Loucy (cell line): ENCODE measurements around the gene MBP.

ENCODE experiments used
- H2AFZ ChIP-seq: fragments of 200-600 bp; sonication (generic); 2 replicates; pipeline ENCODE4 v1.6.0; 2016; ENCODE audit warnings: antibody characterized with exemption, mild to moderate bottlenecking, low read length, moderate library complexity
- H3F3A ChIP-seq: fragments of 200-600 bp; 2 replicates; pipeline ENCODE4 v1.6.0; 2016; ENCODE audit warnings: antibody characterized with exemption, low read depth, mild to moderate bottlenecking
- H3K27me3 ChIP-seq: fragments of 200-600 bp; sonication (generic); 2 replicates; pipeline ENCODE4 v1.6.1; 2014; ENCODE audit warnings: low read length, mild to moderate bottlenecking; ENCODE audit not compliant: insufficient read depth, poor library complexity, severe bottlenecking
- H3K36me3 ChIP-seq: fragments of 200-600 bp; sonication (generic); 2 replicates; pipeline ENCODE4 v1.6.1; 2016; ENCODE audit warnings: low read length; ENCODE audit not compliant: insufficient read depth
- H3K4me1 ChIP-seq: fragments of 200-600 bp; sonication (generic); 2 replicates; pipeline ENCODE4 v1.5.1; 2014; ENCODE audit warnings: low read length, mild to moderate bottlenecking; ENCODE audit not compliant: insufficient read depth, poor library complexity, severe bottlenecking
- H3K4me2 ChIP-seq: fragments of 200-600 bp; sonication (generic); 2 replicates; pipeline ENCODE4 v1.6.0; 2014; ENCODE audit warnings: antibody characterized with exemption, low read length, low read depth, mild to moderate bottlenecking; ENCODE audit not compliant: poor library complexity, severe bottlenecking
- H3K4me3 ChIP-seq: fragments of 200-600 bp; sonication (generic); 2 replicates; pipeline ENCODE4 v1.5.1; 2014; ENCODE audit warnings: low read length, mild to moderate bottlenecking, mixed read lengths; ENCODE audit not compliant: poor library complexity, severe bottlenecking
- H3K79me2 ChIP-seq: fragments of 200-600 bp; sonication (generic); 2 replicates; pipeline ENCODE4 v1.6.1; 2014; ENCODE audit warnings: low read length; ENCODE audit not compliant: insufficient read depth
- H3K9ac ChIP-seq: fragments of 200-600 bp; sonication (generic); 2 replicates; pipeline ENCODE4 v1.6.0; 2014; ENCODE audit warnings: mild to moderate bottlenecking, low read depth, low read length, moderate library complexity; ENCODE audit not compliant: poor library complexity, severe bottlenecking
- H3K9me2 ChIP-seq: fragments of 200-600 bp; sonication (generic); replicated peaks from 2 replicates; pipeline ENCODE4 v1.6.1; 2016; ENCODE audit warnings: low read depth, low read length, mixed read lengths
- H3K9me3 ChIP-seq: fragments of 200-600 bp; sonication (generic); 2 replicates; pipeline ENCODE4 v1.6.1; 2014; ENCODE audit warnings: mild to moderate bottlenecking, antibody characterized with exemption, low read length, low read depth; ENCODE audit not compliant: insufficient read depth
- H4K20me1 ChIP-seq: fragments of 200-600 bp; sonication (generic); 2 replicates; pipeline ENCODE4 v1.6.0; 2014; ENCODE audit warnings: antibody characterized with exemption, low read length, mild to moderate bottlenecking; ENCODE audit not compliant: insufficient read depth, poor library complexity, severe bottlenecking
- EZH2phosphoT487 ChIP-seq: fragments of 200-600 bp; IDR thresholded peaks from 2 replicates; pipeline ENCODE4 v1.6.1; 2018; ENCODE audit warnings: antibody characterized with exemption, mild to moderate bottlenecking, moderate library complexity, borderline replicate concordance
- TF ChIP-seq, protein P1 (sequence below): fragments of 200-600 bp; sonication (generic); conservative IDR thresholded peaks from 2 replicates; pipeline ENCODE4 v1.5.1; 2014; ENCODE audit warnings: mild to moderate bottlenecking, antibody characterized with exemption, low read length

Gene MBP

DNA sequence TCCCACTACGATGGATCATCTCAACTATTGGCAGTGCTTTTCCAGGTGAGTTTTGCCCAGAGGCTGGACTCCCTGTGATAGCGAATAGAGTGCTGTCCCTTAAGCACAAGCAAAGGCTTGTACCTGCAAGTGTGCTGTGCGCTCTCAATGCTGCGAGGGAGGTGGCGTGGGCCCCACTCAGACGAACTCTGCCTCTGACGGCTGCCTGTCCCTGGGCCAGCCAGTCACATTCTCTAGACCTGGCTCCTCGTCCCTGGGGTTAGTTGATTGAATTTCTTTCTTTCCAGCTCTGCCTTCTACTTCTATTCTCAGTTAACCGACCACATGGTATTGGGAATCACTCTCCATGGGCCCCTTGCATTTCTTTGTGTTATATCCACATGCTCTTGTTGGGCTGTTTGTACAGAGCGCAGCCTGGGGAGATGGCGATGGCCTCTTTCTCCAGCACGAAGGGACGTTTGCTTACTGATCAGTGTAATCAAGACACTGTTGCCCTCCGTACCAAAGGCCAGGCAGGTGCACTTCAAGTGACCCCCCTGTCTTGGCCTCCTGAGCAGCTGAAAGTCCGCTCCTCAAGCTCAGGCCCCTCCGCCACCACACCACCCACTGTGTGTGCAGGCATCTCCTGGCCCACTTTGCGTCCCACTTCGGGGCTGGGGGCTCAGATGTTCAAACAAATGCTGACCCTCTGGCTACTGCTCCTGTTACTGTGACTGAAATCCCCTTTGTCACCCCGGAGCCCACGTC lies 158.9 kb downstream of the MBP start:
- H3F3A ChIP-seq, result no peaks in the 10 kb centered on the region
- no peaks in the 10 kb centered on the region for H3K9me2 ChIP-seq
- H2AFZ ChIP-seq, result no peak overlapping the region
- no peaks in the 10 kb centered on the region for H4K20me1 ChIP-seq
- H3K4me1 ChIP-seq, result no peaks in the 10 kb centered on the region
- H3K27me3 ChIP-seq, result no peaks in the 10 kb centered on the region
- H3K9ac ChIP-seq, result no peak overlapping the region
- H3K36me3 ChIP-seq, result peaks cover 4% of the 10 kb centered on the region; the same call in 1 of the 2 replicates
- no peak overlapping the region for H3K4me3 ChIP-seq
- H3K4me2 ChIP-seq, result no peak overlapping the region
- TF ChIP-seq, protein P1, sequence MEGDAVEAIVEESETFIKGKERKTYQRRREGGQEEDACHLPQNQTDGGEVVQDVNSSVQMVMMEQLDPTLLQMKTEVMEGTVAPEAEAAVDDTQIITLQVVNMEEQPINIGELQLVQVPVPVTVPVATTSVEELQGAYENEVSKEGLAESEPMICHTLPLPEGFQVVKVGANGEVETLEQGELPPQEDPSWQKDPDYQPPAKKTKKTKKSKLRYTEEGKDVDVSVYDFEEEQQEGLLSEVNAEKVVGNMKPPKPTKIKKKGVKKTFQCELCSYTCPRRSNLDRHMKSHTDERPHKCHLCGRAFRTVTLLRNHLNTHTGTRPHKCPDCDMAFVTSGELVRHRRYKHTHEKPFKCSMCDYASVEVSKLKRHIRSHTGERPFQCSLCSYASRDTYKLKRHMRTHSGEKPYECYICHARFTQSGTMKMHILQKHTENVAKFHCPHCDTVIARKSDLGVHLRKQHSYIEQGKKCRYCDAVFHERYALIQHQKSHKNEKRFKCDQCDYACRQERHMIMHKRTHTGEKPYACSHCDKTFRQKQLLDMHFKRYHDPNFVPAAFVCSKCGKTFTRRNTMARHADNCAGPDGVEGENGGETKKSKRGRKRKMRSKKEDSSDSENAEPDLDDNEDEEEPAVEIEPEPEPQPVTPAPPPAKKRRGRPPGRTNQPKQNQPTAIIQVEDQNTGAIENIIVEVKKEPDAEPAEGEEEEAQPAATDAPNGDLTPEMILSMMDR, result no peak
- no peak for TF ChIP-seq EZH2phosphoT487
- H3K9me3 ChIP-seq, result no peaks in the 10 kb centered on the region
- H3K79me2 ChIP-seq, result no peaks in the 10 kb centered on the region

DNA sequence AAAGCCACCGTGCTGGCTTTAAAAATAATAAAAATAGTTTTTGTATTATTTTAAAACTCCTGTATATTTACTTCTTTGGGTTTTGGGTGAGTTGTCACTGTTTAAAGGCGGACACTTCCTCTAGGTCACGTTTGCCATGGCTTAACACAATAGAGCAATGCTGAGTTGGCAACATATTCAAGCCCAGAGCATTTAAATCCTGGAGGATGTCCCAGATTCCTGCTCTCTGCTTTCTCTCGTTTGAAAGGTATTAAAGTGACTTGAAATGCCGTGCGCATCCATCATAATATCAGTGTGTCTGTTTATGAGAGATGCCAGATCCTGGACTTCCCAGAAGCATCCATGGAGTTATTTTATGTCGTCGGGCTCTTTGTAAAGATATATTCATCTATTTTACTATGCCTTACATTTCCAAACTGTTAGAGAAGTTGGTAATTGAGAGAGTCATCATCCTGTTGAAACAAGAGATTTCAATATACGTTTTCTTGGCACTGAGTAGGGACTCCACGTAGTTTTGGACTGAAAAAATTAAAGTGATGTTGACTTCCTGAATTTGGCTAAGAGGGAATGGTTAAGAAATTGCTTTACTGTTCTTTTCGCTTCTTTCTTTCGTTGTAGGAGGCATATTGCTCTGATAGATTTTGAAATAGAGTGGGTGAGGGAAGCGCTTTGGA lies 159.6 kb downstream of the MBP start:
- peaks cover 9% of the 10 kb centered on the region; the same call in 1 of the 2 replicates for H3K36me3 ChIP-seq
- no peaks in the 10 kb centered on the region for H3K4me1 ChIP-seq
- H3F3A ChIP-seq, result no peaks in the 10 kb centered on the region
- H3K9me3 ChIP-seq, result no peaks in the 10 kb centered on the region
- no peak overlapping the region for H3K9ac ChIP-seq
- H3K27me3 ChIP-seq, result no peaks in the 10 kb centered on the region
- no peaks in the 10 kb centered on the region for H3K9me2 ChIP-seq
- no peaks in the 10 kb centered on the region for H4K20me1 ChIP-seq
- TF ChIP-seq, protein P1, result no peak
- no peaks in the 10 kb centered on the region for H3K79me2 ChIP-seq
- H2AFZ ChIP-seq, result no peak overlapping the region
- no peak overlapping the region for H3K4me3 ChIP-seq
- no peak overlapping the region for H3K4me2 ChIP-seq

DNA sequence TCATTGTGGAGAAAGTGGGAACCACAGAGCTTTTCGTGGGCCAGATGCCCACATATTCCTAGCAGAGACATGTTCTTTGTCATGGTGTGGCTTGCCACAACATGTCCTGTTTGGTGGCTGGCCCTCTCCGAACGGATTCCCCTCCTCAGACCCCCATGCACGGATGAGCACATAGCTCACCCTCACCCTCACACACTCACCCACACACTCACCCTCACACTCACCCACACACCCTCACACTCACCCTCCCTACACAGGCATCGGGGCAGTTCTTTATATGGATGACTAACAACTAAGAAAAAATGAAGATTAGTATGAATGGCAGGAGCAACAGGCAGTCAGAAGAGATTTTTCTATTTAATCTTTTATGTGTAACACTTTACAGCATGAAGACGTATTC lies 160.3 kb downstream of the MBP start:
- Histone ChIP-seq H3F3A (no peaks in the 10 kb centered on the region), H3K9me3 (no peaks in the 10 kb centered on the region), H3K36me3 (peaks cover 9% of the 10 kb centered on the region; the same call in 1 of the 2 replicates), H3K79me2 (no peaks in the 10 kb centered on the region), H3K4me2 (no peak overlapping the region), H2AFZ (no peak overlapping the region), H3K4me1 (no peaks in the 10 kb centered on the region), H3K27me3 (no peaks in the 10 kb centered on the region), H3K9ac (no peak overlapping the region), H4K20me1 (no peaks in the 10 kb centered on the region), H3K4me3 (no peak overlapping the region), H3K9me2 (no peaks in the 10 kb centered on the region)
- no peak for TF ChIP-seq EZH2phosphoT487
- TF ChIP-seq, protein P1, result no peak
